GM20000 (cell line): ENCODE data around the gene HDLBP.

Experiments
- DNase-seq: peaks from one replicate; pipeline ENCODE4 v3.0.0; 2012; ENCODE audit warnings: low spot score
- TF ChIP-seq, protein P1 (sequence below): IDR thresholded peaks from 2 replicates; pipeline ENCODE4 v1.5.1; 2012; ENCODE audit warnings: mild to moderate bottlenecking, control low read depth; ENCODE audit errors: extremely low read depth, missing control alignments

The HDLBP gene

DNA sequence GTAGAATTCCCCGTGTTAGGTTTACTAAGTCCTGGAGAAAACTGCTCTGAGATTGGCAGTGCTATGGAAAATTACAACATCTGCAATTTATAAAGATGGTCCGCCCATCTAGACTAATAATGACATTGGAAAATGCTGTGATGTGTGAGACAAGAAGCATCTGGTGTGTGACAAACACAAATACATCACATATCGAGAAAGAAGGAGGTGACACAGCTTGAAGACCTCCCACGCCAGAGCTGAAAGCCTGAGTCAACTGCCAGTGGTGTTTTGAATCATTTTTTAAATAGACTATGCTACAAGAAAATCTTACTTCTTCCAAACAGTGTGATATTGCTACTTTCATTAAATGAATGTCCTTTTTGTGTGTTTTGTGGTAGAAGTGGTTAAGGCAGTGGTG, 135.6 kb downstream of the HDLBP start:
- TF ChIP-seq, protein P1, sequence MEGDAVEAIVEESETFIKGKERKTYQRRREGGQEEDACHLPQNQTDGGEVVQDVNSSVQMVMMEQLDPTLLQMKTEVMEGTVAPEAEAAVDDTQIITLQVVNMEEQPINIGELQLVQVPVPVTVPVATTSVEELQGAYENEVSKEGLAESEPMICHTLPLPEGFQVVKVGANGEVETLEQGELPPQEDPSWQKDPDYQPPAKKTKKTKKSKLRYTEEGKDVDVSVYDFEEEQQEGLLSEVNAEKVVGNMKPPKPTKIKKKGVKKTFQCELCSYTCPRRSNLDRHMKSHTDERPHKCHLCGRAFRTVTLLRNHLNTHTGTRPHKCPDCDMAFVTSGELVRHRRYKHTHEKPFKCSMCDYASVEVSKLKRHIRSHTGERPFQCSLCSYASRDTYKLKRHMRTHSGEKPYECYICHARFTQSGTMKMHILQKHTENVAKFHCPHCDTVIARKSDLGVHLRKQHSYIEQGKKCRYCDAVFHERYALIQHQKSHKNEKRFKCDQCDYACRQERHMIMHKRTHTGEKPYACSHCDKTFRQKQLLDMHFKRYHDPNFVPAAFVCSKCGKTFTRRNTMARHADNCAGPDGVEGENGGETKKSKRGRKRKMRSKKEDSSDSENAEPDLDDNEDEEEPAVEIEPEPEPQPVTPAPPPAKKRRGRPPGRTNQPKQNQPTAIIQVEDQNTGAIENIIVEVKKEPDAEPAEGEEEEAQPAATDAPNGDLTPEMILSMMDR, result no peak

DNA sequence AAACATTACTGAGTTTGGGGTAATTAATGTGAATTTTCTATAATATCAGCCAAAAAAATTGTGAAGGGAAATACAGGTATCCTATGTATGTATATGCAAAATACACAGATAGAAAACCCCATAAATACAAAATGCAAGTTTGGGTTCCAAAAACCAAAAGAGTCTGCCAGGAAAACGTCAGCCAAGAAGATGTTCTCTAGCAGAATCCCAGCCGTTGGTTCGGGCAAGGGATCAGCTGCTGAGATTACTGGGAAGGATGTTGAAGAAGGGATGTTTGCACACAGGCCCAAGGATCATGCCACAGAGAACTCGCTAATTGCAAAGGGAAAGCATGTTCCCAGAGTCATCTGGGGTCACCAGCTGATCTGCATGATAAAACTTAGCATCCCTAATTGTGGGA, 136.5 kb downstream of the HDLBP start:
- no peak for DNase-seq
- TF ChIP-seq, protein P1, result no peak

More for the DNA sequence above, 135.6 kb downstream of the HDLBP start:
- DNase-seq, result peak; percentile 62

DNA sequence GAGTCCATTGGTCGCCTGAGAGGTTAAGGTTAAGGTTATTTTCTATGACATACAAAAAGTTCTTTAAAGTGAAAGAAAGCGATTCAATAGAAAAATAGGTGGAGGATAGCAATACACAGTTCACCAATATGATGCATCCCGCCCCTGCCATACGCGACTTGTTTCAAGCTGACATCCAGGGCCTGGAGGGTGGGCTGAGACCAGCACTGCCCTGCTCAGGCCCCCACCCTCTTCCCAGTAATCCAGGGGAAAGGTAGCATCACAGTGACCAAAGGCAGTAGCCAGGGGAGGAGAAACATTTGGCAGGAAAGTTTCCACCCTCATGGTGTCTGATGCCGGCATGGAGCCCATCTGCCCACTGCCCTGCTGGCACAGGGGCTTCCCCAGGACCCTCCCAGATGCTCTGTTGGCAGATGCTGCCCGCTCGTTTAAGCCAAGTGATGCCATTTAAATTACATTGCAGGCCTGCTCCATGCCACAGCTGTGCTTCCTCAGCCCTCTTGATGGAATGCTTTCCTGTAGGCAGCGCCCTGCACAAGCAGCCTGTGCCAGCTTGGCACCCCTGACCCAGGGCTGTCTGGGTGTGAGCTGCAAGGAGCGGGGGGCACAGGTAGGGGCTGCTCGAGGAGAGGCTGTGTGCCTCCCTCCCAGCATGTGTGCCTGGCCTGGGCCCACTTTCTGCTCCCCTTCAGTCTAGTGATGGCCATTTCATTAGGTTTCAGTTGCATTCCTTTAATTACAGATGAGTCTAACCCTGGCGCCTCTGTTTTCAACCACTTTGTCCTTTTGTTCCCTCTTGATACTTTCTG, 137.7 kb downstream of the HDLBP start:
- TF ChIP-seq, protein P1, result no peak
- no peak for DNase-seq
